ENCODE measurements around the gene USP20. TPM values are rescaled to one million over a fixed set of nuclear protein-coding genes. Genes with fewer than 3 reads are reported as not detected.

Gene USP20
- total RNA-seq, 1 experiment from 2014 or later, result 22.1 TPM

- Histone ChIP-seq H2AFZ (peak within 1 kb of the TSS; percentile 80), H3K27ac (peak within 1 kb of the TSS; percentile 27; the same call in 1 of the 2 replicates), H3F3A (ENCODE audit: insufficient read depth, low read depth) (peaks cover 15% of the 10 kb centered on the region; the same call in 1 of the 2 replicates), H3K4me2 (peak within 1 kb of the TSS; percentile 98), H3K9me2 (ENCODE audit: insufficient read depth) (no peaks in the 10 kb centered on the region), H3K79me2 (ENCODE audit: low read depth) (peaks cover 11% of the 10 kb centered on the region), H3K27me3 (ENCODE audit: insufficient read depth, low read depth) (no peaks in the 10 kb centered on the region), H3K4me3 (peak within 1 kb of the TSS; percentile 93), H3K4me1 (replicated peaks; ENCODE audit: insufficient read depth) (peaks cover 7% of the 10 kb centered on the region), H3K36me3 (ENCODE audit: low read depth) (no peaks in the 10 kb centered on the region), H4K20me1 (ENCODE audit: insufficient read depth) (no peaks in the 10 kb centered on the region), H3K9me3 (ENCODE audit: insufficient read depth, low read depth) (no peaks in the 10 kb centered on the region)
- intact Hi-C loops (cut with micrococcal nuclease; ENCODE audit: unreplicated experiment), result loop anchor here (1.0 kb wide), 1 partner anchor 21 kb away; the partner anchor contains the start of gene TOR1A
- ChIA-PET CTCF (interaction anchor here (0.5 to 0.7 kb wide), 3 partner anchors 193 to 524 kb away, joined by 7 to 16 read pairs (median 7); no protein-coding TSS in a partner anchor), POLR2A (ENCODE audit: unreplicated experiment) (interaction anchor here (0.6 kb wide), 1 partner anchor 98 kb away, joined by 6 read pairs; no protein-coding TSS in a partner anchor)
- no TSS peak for BruUV-seq (replicated peaks)
- TF ChIP-seq CTCF (conservative IDR thresholded peaks at IDR 0.05) (no peak), EZH2 (IDR thresholded peaks at IDR 0.05; ENCODE audit: low read depth) (no peak)
- peak; percentile 90 to 98 for DNase-seq
Measured at GRCh38 chr9:129802833-129803675, 32.2 kb upstream of the USP20 start, which contains the start of gene TOR1B. TOR1B (plus strand) TSS chr9:129803184; CDS start chr9:129803213, 29 bp downstream.

GRCh38 chr9:129803676-129804060 lies 31.6 kb upstream of the USP20 start:
- no peaks in the 10 kb centered on the region for H4K20me1 ChIP-seq (ENCODE audit: insufficient read depth)
- intact Hi-C loops (cut with micrococcal nuclease; ENCODE audit: unreplicated experiment), result loop anchor here (1.0 kb wide), 1 partner anchor 21 kb away; the partner anchor contains the start of gene TOR1A
- peak overlapping the region; percentile 98 for H3K4me2 ChIP-seq
- H3F3A ChIP-seq (ENCODE audit: insufficient read depth, low read depth), result peaks cover 12% of the 10 kb centered on the region; the same call in 1 of the 2 replicates
- H2AFZ ChIP-seq, result peak overlapping the region; percentile 80
- no peaks in the 10 kb centered on the region for H3K27me3 ChIP-seq (ENCODE audit: insufficient read depth, low read depth)
- H3K79me2 ChIP-seq (ENCODE audit: low read depth), result peaks cover 11% of the 10 kb centered on the region
- TF ChIP-seq EZH2 (IDR thresholded peaks at IDR 0.05; ENCODE audit: low read depth) (no peak), CTCF (conservative IDR thresholded peaks at IDR 0.05) (no peak)
- H3K4me1 ChIP-seq (replicated peaks; ENCODE audit: insufficient read depth), result peaks cover 7% of the 10 kb centered on the region
- DNase-seq, result peak in 1 of 2 experiments; percentile 31
- H3K27ac ChIP-seq, result no peak overlapping the region
- H3K9me2 ChIP-seq (ENCODE audit: insufficient read depth), result no peaks in the 10 kb centered on the region
- H3K9me3 ChIP-seq (ENCODE audit: insufficient read depth, low read depth), result no peaks in the 10 kb centered on the region
- H3K4me3 ChIP-seq, result peak overlapping the region; percentile 93
- POLR2A ChIA-PET (ENCODE audit: unreplicated experiment), result interaction anchor here (0.6 kb wide), 1 partner anchor 97 kb away, joined by 6 read pairs; no protein-coding TSS in a partner anchor
- CTCF ChIA-PET, result interaction anchor here (0.5 kb wide), 1 partner anchor 253 kb away, joined by 7 read pairs; no protein-coding TSS in a partner anchor
- no TSS peak for BruUV-seq (replicated peaks)
- H3K36me3 ChIP-seq (ENCODE audit: low read depth), result no peaks in the 10 kb centered on the region

- Histone ChIP-seq H3K9me3 (ENCODE audit: insufficient read depth, low read depth) (no peaks in the 10 kb centered on the region), H3K27ac (no peak overlapping the region), H3K4me2 (no peak overlapping the region), H3F3A (ENCODE audit: insufficient read depth, low read depth) (peaks cover 23% of the 10 kb centered on the region; the same call in 1 of the 2 replicates), H3K27me3 (ENCODE audit: insufficient read depth, low read depth) (no peaks in the 10 kb centered on the region), H2AFZ (no peak overlapping the region), H4K20me1 (ENCODE audit: insufficient read depth) (no peaks in the 10 kb centered on the region), H3K79me2 (ENCODE audit: low read depth) (peaks cover 11% of the 10 kb centered on the region), H3K9me2 (ENCODE audit: insufficient read depth) (no peaks in the 10 kb centered on the region), H3K4me1 (replicated peaks; ENCODE audit: insufficient read depth) (peaks cover 7% of the 10 kb centered on the region), H3K36me3 (ENCODE audit: low read depth) (no peaks in the 10 kb centered on the region), H3K4me3 (no peak overlapping the region)
- intact Hi-C loops (cut with micrococcal nuclease; ENCODE audit: unreplicated experiment), result no loop called here
- no peak for TF ChIP-seq EZH2 (IDR thresholded peaks at IDR 0.05; ENCODE audit: low read depth)
- CTCF ChIA-PET, result no interaction called here
- POLR2A ChIA-PET (ENCODE audit: unreplicated experiment), result no interaction called here
- BruUV-seq (replicated peaks), result no TSS peak
- DNase-seq, result no peak
Measured at GRCh38 chr9:129806061-129806460, 29.2 kb upstream of the USP20 start.

Measured in PC-9 (cell line).